H1 (cell line): ENCODE data around the gene SBNO2. TPM values are rescaled to one million over a fixed set of nuclear protein-coding genes. Genes with fewer than 3 reads are reported as not detected.

Experiments used
- CTCF ChIA-PET: fragments of 300-600 bp; sonication (Branson Sonifier 250); formaldehyde crosslinking; loops from one replicate; lab custom pipeline; 2021; ENCODE audit not compliant: partially characterized antibody; lab: Charles Lee
- POLR2A ChIA-PET: fragments of 300-600 bp; sonication (Branson Sonifier 250); formaldehyde crosslinking; loops from one replicate; lab custom pipeline; 2021; ENCODE audit warnings: inconsistent platforms; ENCODE audit not compliant: partially characterized antibody; lab: Charles Lee
- DNase-seq, 2 experiments: peaks; one replicate each; pipeline versions ENCODE4 v3.0.0 to v3.0.0-alpha.2; 2010 to 2022; ENCODE audit warnings: low spot score in 2 of 2, low read depth in 1 of 2, mixed read lengths in 1 of 2
- FAIRE-seq: peaks from 2 replicates; lab custom pipeline; 2011; peaks lifted over from hg19 to GRCh38; lab: Jason Lieb, UNC
- H2AFZ ChIP-seq: 2 replicates; pipeline ENCODE4 v1.8.1; 2012; ENCODE audit warnings: low read length, inconsistent platforms
- H2AK5ac ChIP-seq: 2 replicates; pipeline ENCODE4 v1.6.1; 2013; ENCODE audit warnings: low read depth, low read length
- H2BK120ac ChIP-seq: replicated peaks from 2 replicates; pipeline ENCODE3; 2013; ENCODE audit warnings: low read depth, low read length, inconsistent platforms
- H2BK12ac ChIP-seq: 2 replicates; pipeline ENCODE4 v1.6.1; 2013; ENCODE audit warnings: low read depth, low read length
- H2BK15ac ChIP-seq: 2 replicates; pipeline ENCODE4 v1.6.1; 2013; ENCODE audit warnings: low read length
- H2BK20ac ChIP-seq: 2 replicates; pipeline ENCODE4 v1.6.1; 2013; ENCODE audit warnings: low read length
- H2BK5ac ChIP-seq: 2 replicates; pipeline ENCODE4 v1.6.1; 2013; ENCODE audit warnings: low read depth, low read length
- H3K14ac ChIP-seq: 2 replicates; pipeline ENCODE4 v1.6.1; 2013; ENCODE audit warnings: inconsistent platforms; ENCODE audit not compliant: insufficient read length
- H3K18ac ChIP-seq: 2 replicates; pipeline ENCODE4 v1.6.1; 2013; ENCODE audit warnings: low read length; ENCODE audit errors: extremely low read depth
- H3K23ac ChIP-seq: 2 replicates; pipeline ENCODE4 v1.6.1; 2013; ENCODE audit warnings: inconsistent platforms; ENCODE audit not compliant: insufficient read length
- H3K23me2 ChIP-seq: 2 replicates; pipeline ENCODE4 v1.6.1; 2013; ENCODE audit warnings: low read depth, low read length
- H3K27ac ChIP-seq: 2 replicates; pipeline ENCODE4 v1.6.1; 2011; ENCODE audit warnings: low read depth, low read length, inconsistent platforms
- H3K27me3 ChIP-seq, 4 experiments: replicated peaks in 1 of 4; 1 replicate in 1 of 4; 2 replicates in 3 of 4; pipeline versions ENCODE4 v1.6.1 to v1.8.1; 2011 to 2013; ENCODE audit warnings: low read length in 3 of 4, mild to moderate bottlenecking in 3 of 4, inconsistent platforms in 2 of 4, mixed read lengths in 2 of 4, moderate library complexity in 1 of 4; ENCODE audit not compliant: control insufficient read depth in 3 of 4, insufficient read depth in 3 of 4; ENCODE audit errors: extremely low read depth in 1 of 4
- H3K36me3 ChIP-seq, 4 experiments: 2 replicates each; pipeline versions ENCODE4 v1.6.1 to v1.8.1; 2011 to 2013; ENCODE audit warnings: mild to moderate bottlenecking in 4 of 4, low read length in 3 of 4, moderate library complexity in 2 of 4, control low read depth in 1 of 4, inconsistent platforms in 1 of 4; ENCODE audit not compliant: insufficient read depth in 4 of 4, control insufficient read depth in 2 of 4
- H3K4ac ChIP-seq: replicated peaks from 2 replicates; pipeline ENCODE3; 2013; ENCODE audit warnings: low read length, low read depth, mixed read lengths, inconsistent platforms; ENCODE audit not compliant: insufficient read length
- H3K4me1 ChIP-seq, 4 experiments: replicated peaks in 1 of 4; 1 replicate in 1 of 4; 2 replicates in 3 of 4; pipeline versions ENCODE4 v1.6.1 to v1.8.1; 2011 to 2013; ENCODE audit warnings: low read length in 3 of 4, inconsistent platforms in 2 of 4, mixed read lengths in 1 of 4; ENCODE audit not compliant: insufficient read depth in 4 of 4, control insufficient read depth in 3 of 4
- H3K4me2 ChIP-seq, 2 experiments: 2 replicates each; pipeline versions ENCODE4 v1.6.1 to v1.8.1; 2011 to 2013; ENCODE audit warnings: low read depth in 2 of 2, low read length in 2 of 2, control low read depth in 1 of 2, inconsistent platforms in 1 of 2, mild to moderate bottlenecking in 1 of 2; ENCODE audit not compliant: insufficient read depth in 1 of 2
- H3K4me3 ChIP-seq, 4 experiments: fragments of 200-600, 300-600 bp in 1 of 4; sonication (generic), shearing (Covaris generic), sonication (Bioruptor Twin) in 1 of 4; 2 replicates each; pipeline versions ENCODE4 v1.5.1 to v1.8.1; 2011 to 2016; ENCODE audit warnings: low read length in 4 of 4, low read depth in 3 of 4, control low read depth in 2 of 4, inconsistent platforms in 2 of 4, mild to moderate bottlenecking in 2 of 4, mixed read lengths in 1 of 4, moderate library complexity in 1 of 4; ENCODE audit not compliant: insufficient read depth in 2 of 4; ENCODE audit errors: extremely low read depth in 1 of 4
- H3K56ac ChIP-seq: replicated peaks from 2 replicates; pipeline ENCODE3; 2013; ENCODE audit warnings: low read depth, mild to moderate bottlenecking, mixed read lengths, low read length, inconsistent platforms; ENCODE audit not compliant: insufficient read length
- H3K79me1 ChIP-seq: 2 replicates; pipeline ENCODE4 v1.6.1; 2013; ENCODE audit warnings: low read depth, low read length, control low read depth
- H3K79me2 ChIP-seq, 2 experiments: 2 replicates each; pipeline versions ENCODE4 v1.6.1 to v1.8.1; 2012 to 2013; ENCODE audit warnings: low read length in 2 of 2, mild to moderate bottlenecking in 2 of 2, inconsistent platforms in 1 of 2; ENCODE audit not compliant: insufficient read depth in 2 of 2, control insufficient read depth in 1 of 2
- H3K9ac ChIP-seq, 4 experiments: replicated peaks in 1 of 4; 1 replicate in 1 of 4; 2 replicates in 3 of 4; pipeline versions ENCODE4 v1.6.1 to v1.8.1; 2011 to 2013; ENCODE audit warnings: low read depth in 3 of 4, low read length in 3 of 4, control low read depth in 2 of 4, mild to moderate bottlenecking in 2 of 4, moderate library complexity in 2 of 4, inconsistent platforms in 1 of 4; ENCODE audit errors: extremely low read depth in 1 of 4
- H3K9me3 ChIP-seq, 2 experiments: 2 replicates each; pipeline versions ENCODE4 v1.6.1 to v1.8.1; 2012 to 2013; ENCODE audit warnings: mild to moderate bottlenecking in 2 of 2, moderate library complexity in 2 of 2, control low read depth in 1 of 2, inconsistent platforms in 1 of 2, low read depth in 1 of 2, low read length in 1 of 2, mixed read lengths in 1 of 2; ENCODE audit not compliant: insufficient read depth in 2 of 2
- H4K20me1 ChIP-seq, 2 experiments: replicated peaks in 1 of 2; 2 replicates each; pipeline versions ENCODE3 to v1.8.1; 2011 to 2013; ENCODE audit warnings: inconsistent platforms in 2 of 2, low read length in 2 of 2, mild to moderate bottlenecking in 1 of 2; ENCODE audit not compliant: insufficient read depth in 2 of 2, control insufficient read depth in 1 of 2
- H4K5ac ChIP-seq: 2 replicates; pipeline ENCODE4 v1.6.1; 2013; ENCODE audit warnings: low read length, low read depth, mixed read lengths, inconsistent platforms; ENCODE audit not compliant: insufficient read length
- H4K8ac ChIP-seq: 2 replicates; pipeline ENCODE4 v1.8.0; 2013; ENCODE audit warnings: mild to moderate bottlenecking, moderate library complexity, low read length, inconsistent platforms; ENCODE audit not compliant: insufficient read depth; ENCODE audit errors: extremely low read depth
- H4K91ac ChIP-seq: replicated peaks from 2 replicates; pipeline ENCODE3; 2013; ENCODE audit warnings: low read length, mixed read lengths, inconsistent platforms; ENCODE audit not compliant: insufficient read length
- ASH2L ChIP-seq: fragments of 200-600, 300-600 bp; sonication (generic); IDR thresholded peaks from one replicate; pipeline ENCODE4 v1.7.1; 2017; ENCODE audit warnings: low read length
- BCL11A ChIP-seq, 2 experiments: IDR thresholded peaks; one replicate each; pipeline ENCODE4 v1.6.1; 2011; ENCODE audit warnings: low read depth in 2 of 2, low read length in 2 of 2, mild to moderate bottlenecking in 2 of 2
- CEBPB ChIP-seq: IDR thresholded peaks from 2 replicates; pipeline ENCODE4 v1.6.1; 2012; ENCODE audit warnings: low read depth, low read length
- CHD2 ChIP-seq: IDR thresholded peaks from 2 replicates; pipeline ENCODE4 v1.6.1; 2012; ENCODE audit warnings: low read length, improper control_type of control experiment
- EZH2 ChIP-seq: fragments of 200-600 bp; sonication (generic); IDR thresholded peaks from 2 replicates; pipeline ENCODE4 v1.7.1; 2012; ENCODE audit warnings: low read depth, mild to moderate bottlenecking, moderate library complexity, low read length, inconsistent platforms; ENCODE audit not compliant: severe bottlenecking
- PHF8 ChIP-seq: fragments of 200-600 bp; sonication (generic); conservative IDR thresholded peaks from 2 replicates; pipeline ENCODE4 v1.7.1; 2012; ENCODE audit warnings: low read depth, mild to moderate bottlenecking, inconsistent platforms, low read length, moderate library complexity
- POLR2AphosphoS5 ChIP-seq: IDR thresholded peaks from 2 replicates; pipeline ENCODE4 v1.6.1; 2011; ENCODE audit warnings: low read depth, low read length
- RFX5 ChIP-seq: IDR thresholded peaks from 2 replicates; pipeline ENCODE4 v1.6.1; 2011; ENCODE audit warnings: low read depth, low read length, improper control_type of control experiment, borderline replicate concordance
- SP1 ChIP-seq: IDR thresholded peaks from 2 replicates; pipeline ENCODE4 v1.6.1; 2011; ENCODE audit warnings: low read depth, low read length
- SRF ChIP-seq: IDR thresholded peaks from 2 replicates; pipeline ENCODE4 v1.6.1; 2011; ENCODE audit warnings: mild to moderate bottlenecking, low read depth, low read length, moderate library complexity
- SUZ12 ChIP-seq: fragments of 200-600 bp; sonication (generic); IDR thresholded peaks from 2 replicates; pipeline ENCODE4 v1.6.1; 2012; ENCODE audit warnings: mild to moderate bottlenecking, inconsistent platforms, low read length, moderate library complexity, mixed read lengths
- WGBS, 2 experiments: shearing (Covaris generic) in 1 of 2; methylation state at CpG; one replicate each; pipeline versions ENCODE4 v1.1.6 to v1.1.7; 2013 to 2015; ENCODE audit warnings: low lambda C conversion rate in 2 of 2, mixed read lengths in 2 of 2, inconsistent platforms in 1 of 2, low coverage in 1 of 2, missing lambda C conversion rate in 1 of 2; ENCODE audit not compliant: insufficient replicate concordance in 2 of 2, insufficient coverage in 1 of 2, insufficient read length in 1 of 2; ENCODE audit errors: extremely low coverage in 1 of 2, missing lambda C conversion rate in 1 of 2; 5-methylcytosine and 5-hydroxymethylcytosine counted together
- polyA plus RNA-seq, 7 experiments: library from polyadenylated mRNA; depleted of rRNA in 3 of 7; stranded (reverse) in 5 of 7; unstranded in 2 of 7; fragments of >200 nt in 5 of 7; fragments of 200-250 nt in 2 of 7; gene quantifications; 1 replicate in 5 of 7; 2 replicates in 1 of 7; 4 replicates in 1 of 7; pipeline versions ENCODE4 v1.2.1 to v1.2.3, GENCODE V29; 2011 to 2013; ENCODE audit warnings: missing spikeins in 2 of 7, mixed read lengths in 2 of 7
- total RNA-seq: library from RNA; stranded (reverse); fragmentation: NEBNext Ultra II Directional; extraction: Animal tissue kit (Norgen Biotek cat#: 25700); gene quantifications from 2 replicates; pipeline ENCODE4 v1.2.1, GENCODE V29; 2021

The SBNO2 gene
- total and polyA plus RNA-seq, 2 of the 8 experiments (the other 6 are each of a cell fraction or from before 2014, with no cell fraction given): 12.2 to 31.4 TPM

GRCh38 chr19:1109032-1109551, 65.0 kb downstream of the SBNO2 start:
- Histone ChIP-seq H3K23me2 (peaks cover 7% of the 10 kb centered on the region; the same call in 1 of the 2 replicates), H3K9ac (no peak overlapping the region), H4K20me1 (peaks cover 7 to 14% of the 10 kb centered on the region in 2 experiments), H4K8ac (peak overlapping the region; percentile 11; the same call in 1 of the 2 replicates), H2BK15ac (no peak overlapping the region), H3K4me2 (no peak overlapping the region), H3K79me2 (no peaks in the 10 kb centered on the region; a peak in 1 of 4 replicates), H3K4me1 (peaks cover 0 to 12% (median 6%) of the 10 kb centered on the region in 4 experiments; a peak in 5 of 7 replicates), H3K36me3 (peaks cover 8 to 39% (median 17%) of the 10 kb centered on the region in 4 experiments; a peak in 6 of 8 replicates), H3K27ac (no peak overlapping the region), H3K18ac (no peak overlapping the region), H3K79me1 (peaks cover 2% of the 10 kb centered on the region), H4K91ac (no peak overlapping the region), H2AFZ (no peak overlapping the region), H2BK20ac (no peak overlapping the region), H3K56ac (no peak overlapping the region), H2BK12ac (no peak overlapping the region), H3K14ac (no peak overlapping the region), H3K23ac (no peak overlapping the region), H3K9me3 (no peaks in the 10 kb centered on the region), H4K5ac (no peak overlapping the region), H2AK5ac (no peak overlapping the region), H3K4me3 (no peak overlapping the region)
- CTCF ChIA-PET: interaction anchor here (1.1 kb wide), 1 partner anchor 11 kb away, joined by 5 read pairs; no protein-coding TSS in a partner anchor
- FAIRE-seq (no peak), DNase-seq (no peak)
- no peak for TF ChIP-seq POLR2AphosphoS5
- TF ChIP-seq SRF: no peak
- no peak for TF ChIP-seq CHD2
- TF ChIP-seq EZH2: no peak
- TF ChIP-seq SUZ12: no peak
- no peak for TF ChIP-seq CEBPB
- no peak for TF ChIP-seq PHF8
- no peak for TF ChIP-seq SP1
- no peak for TF ChIP-seq RFX5
- TF ChIP-seq ASH2L: no peak
- no peak for TF ChIP-seq BCL11A (IDR thresholded peaks at IDR 0.05; ENCODE audit: low read depth in 2 of 2, low read length in 2 of 2)
- TF ChIP-seq, all 59 proteins: peak for 0
- POLR2A ChIA-PET: interaction anchor here (1.0 to 9.8 kb wide), 4 partner anchors 11 to 121 kb away, joined by 3 to 116 read pairs (median 4); no protein-coding TSS in a partner anchor
- 92% methylated on average over 22 of the region's 48 CpGs; no CpG with 5 or more reads in 1 of the 2 experiments for WGBS, 2 experiments
- Histone ChIP-seq H3K4ac (no peak overlapping the region), H3K27me3 (no peaks in the 10 kb centered on the region), H2BK120ac (no peak overlapping the region), H2BK5ac (no peak overlapping the region)
